A673 (cell line): ENCODE data around the gene CADPS2.

ENCODE experiments used
- EZH2 ChIP-seq: fragments of 200-600 bp; sonication (generic); IDR thresholded peaks from 2 replicates; pipeline ENCODE4 v1.6.1; 2017; ENCODE audit warnings: borderline replicate concordance, low read depth, mild to moderate bottlenecking, mixed read lengths, antibody characterized with exemption, low read length; ENCODE audit not compliant: poor library complexity, severe bottlenecking
- TF ChIP-seq, protein P1 (sequence below): fragments of 300-800, 200-600 bp; sonication (generic); conservative IDR thresholded peaks from 2 replicates; pipeline ENCODE4 v1.5.1; 2017; ENCODE audit warnings: low read depth, mild to moderate bottlenecking, antibody characterized with exemption, low read length, moderate library complexity, mixed read lengths

DNA sequence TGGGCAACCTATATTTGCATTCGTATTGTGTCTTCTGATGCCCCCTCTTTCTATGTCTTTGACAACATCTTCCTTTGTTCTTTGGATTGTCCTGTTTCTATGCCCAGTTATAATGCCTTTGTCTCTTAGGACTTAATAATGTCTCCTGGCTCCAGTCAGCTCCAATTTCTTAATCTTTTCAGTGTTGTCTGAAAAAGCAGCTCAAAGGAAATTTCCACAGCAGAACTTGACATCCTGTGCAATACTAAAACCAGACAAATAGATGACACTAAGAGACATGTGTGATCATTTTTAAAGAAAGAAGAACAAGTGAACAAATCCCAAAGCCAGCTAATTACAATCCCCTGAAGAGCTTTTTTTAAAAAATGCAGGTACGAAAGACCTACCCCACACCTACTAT is 135.9 kb downstream of the CADPS2 start:
- TF ChIP-seq, protein P1, sequence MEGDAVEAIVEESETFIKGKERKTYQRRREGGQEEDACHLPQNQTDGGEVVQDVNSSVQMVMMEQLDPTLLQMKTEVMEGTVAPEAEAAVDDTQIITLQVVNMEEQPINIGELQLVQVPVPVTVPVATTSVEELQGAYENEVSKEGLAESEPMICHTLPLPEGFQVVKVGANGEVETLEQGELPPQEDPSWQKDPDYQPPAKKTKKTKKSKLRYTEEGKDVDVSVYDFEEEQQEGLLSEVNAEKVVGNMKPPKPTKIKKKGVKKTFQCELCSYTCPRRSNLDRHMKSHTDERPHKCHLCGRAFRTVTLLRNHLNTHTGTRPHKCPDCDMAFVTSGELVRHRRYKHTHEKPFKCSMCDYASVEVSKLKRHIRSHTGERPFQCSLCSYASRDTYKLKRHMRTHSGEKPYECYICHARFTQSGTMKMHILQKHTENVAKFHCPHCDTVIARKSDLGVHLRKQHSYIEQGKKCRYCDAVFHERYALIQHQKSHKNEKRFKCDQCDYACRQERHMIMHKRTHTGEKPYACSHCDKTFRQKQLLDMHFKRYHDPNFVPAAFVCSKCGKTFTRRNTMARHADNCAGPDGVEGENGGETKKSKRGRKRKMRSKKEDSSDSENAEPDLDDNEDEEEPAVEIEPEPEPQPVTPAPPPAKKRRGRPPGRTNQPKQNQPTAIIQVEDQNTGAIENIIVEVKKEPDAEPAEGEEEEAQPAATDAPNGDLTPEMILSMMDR = no peak
- TF ChIP-seq EZH2 = no peak
